Calu3 (cell line): ENCODE measurements around the gene ZNF675. TPM values are rescaled to one million over a fixed set of nuclear protein-coding genes. Genes with fewer than 3 reads are reported as not detected.
A peak's percentile ranks its signal among the peaks of the same experiment; 100 is the strongest.
"Not testable (repeated sequence)": the region's sequence is repeated elsewhere in the genome, so short reads cannot be mapped to it uniquely, and the experiment has no call there.

Experiments used
- Bru-seq: library from RNA; stranded (reverse); fragments of 400-500 nt; gene quantifications from one replicate; lab custom pipeline; 2021; lab: Mats Ljungman, UMichigan
- BruChase-seq, 2 experiments: library from RNA; stranded (reverse); fragments of 400-500 nt; gene quantifications; one replicate each; lab custom pipeline; 2021; lab: Mats Ljungman, UMichigan
- BruUV-seq: library from RNA; stranded (reverse); fragments of 400-500 nt; replicated peaks from 2 replicates; lab custom pipeline; 2021; lab: Mats Ljungman, UMichigan
- CTCF ChIA-PET: fragments of 300-600 bp; sonication (Branson Sonifier 250); formaldehyde crosslinking; loops from one replicate; lab custom pipeline; 2022; ENCODE audit warnings: antibody characterized with exemption; lab: Charles Lee
- DNase-seq: peaks from one replicate; pipeline ENCODE4 v3.0.0; 2022
- H3K27ac Mint-ChIP-seq: one replicate; pipeline ENCODE4 v1.8.0; 2022; ENCODE audit warnings: mixed read lengths; ENCODE audit not compliant: unreplicated experiment
- H3K27me3 Mint-ChIP-seq: one replicate; pipeline ENCODE4 v1.8.0; 2022; ENCODE audit warnings: mixed read lengths; ENCODE audit not compliant: unreplicated experiment
- H3K36me3 Mint-ChIP-seq: one replicate; pipeline ENCODE4 v1.8.0; 2022; ENCODE audit warnings: mild to moderate bottlenecking, moderate library complexity, mixed read lengths; ENCODE audit not compliant: insufficient read depth, unreplicated experiment
- H3K4me1 Mint-ChIP-seq: one replicate; pipeline ENCODE4 v1.8.0; 2022; ENCODE audit warnings: mild to moderate bottlenecking, low read depth, mixed read lengths; ENCODE audit not compliant: unreplicated experiment
- H3K4me3 Mint-ChIP-seq: one replicate; pipeline ENCODE4 v1.8.0; 2022; ENCODE audit warnings: mild to moderate bottlenecking, low read depth, moderate library complexity, mixed read lengths; ENCODE audit not compliant: unreplicated experiment
- H3K9me3 Mint-ChIP-seq: one replicate; pipeline ENCODE4 v1.8.0; 2022; ENCODE audit warnings: low read depth, mixed read lengths; ENCODE audit not compliant: unreplicated experiment
- intact Hi-C: fragments of 100-400 bp; cut with micrococcal nuclease; formaldehyde crosslinking; loops from one replicate; pipeline ENCODE4 v1.10.0; 2022; ENCODE audit not compliant: unreplicated experiment
- long read RNA-seq: library from polyadenylated mRNA; stranded (forward); transcript quantifications from one replicate; pipeline ENCODE4 v2.0.0, GENCODE V29; 2022
- total RNA-seq: library from RNA; stranded (reverse); gene quantifications from 2 replicates; pipeline ENCODE4 v1.2.3, GENCODE V29; 2022
- TF ChIP-seq, protein P1 (sequence below): fragments of 200-600 bp; IDR thresholded peaks from one replicate; pipeline ENCODE4 v1.8.0; 2022; ENCODE audit warnings: antibody characterized with exemption; ENCODE audit not compliant: unreplicated experiment

Gene ZNF675
- total RNA-seq (15.6 and 16.1 TPM in 2 replicates), Bru-seq, nascent RNA (percentile 55 among the genes with signal in this experiment), BruChase-seq, experiment 1, labeled RNA remaining after a 6-hour chase (percentile 40 among the genes with signal in this experiment), BruChase-seq, experiment 2, labeled RNA remaining after a 2-hour chase (percentile 45 among the genes with signal in this experiment)
- long read RNA-seq, transcript ZNF675-201 (4 exons, 2,301 nt) = major isoform, 8 of 8 reads
- long read RNA-seq, partial matches to known transcripts = 0 of 8 reads
- long read RNA-seq, other reads (novel, unspliced or antisense) = 0 of 8 reads

GRCh38 chr19:23686621-23687423, at the start of gene ZNF675:
Gene ZNF675, minus strand, starts transcription at chr19:23687212. Its CDS starts 179 bp downstream, at chr19:23687033.
- no peaks in the 10 kb centered on the region for H3K9me3 Mint-ChIP-seq
- CTCF ChIA-PET = no interaction called here
- H3K4me1 Mint-ChIP-seq = no peaks in the 10 kb centered on the region
- H3K27me3 Mint-ChIP-seq = no peaks in the 10 kb centered on the region
- peak; percentile 87 for DNase-seq
- H3K4me3 Mint-ChIP-seq = peak within 1 kb of the TSS; percentile 98
- BruUV-seq = no TSS peak
- TF ChIP-seq, protein P1, sequence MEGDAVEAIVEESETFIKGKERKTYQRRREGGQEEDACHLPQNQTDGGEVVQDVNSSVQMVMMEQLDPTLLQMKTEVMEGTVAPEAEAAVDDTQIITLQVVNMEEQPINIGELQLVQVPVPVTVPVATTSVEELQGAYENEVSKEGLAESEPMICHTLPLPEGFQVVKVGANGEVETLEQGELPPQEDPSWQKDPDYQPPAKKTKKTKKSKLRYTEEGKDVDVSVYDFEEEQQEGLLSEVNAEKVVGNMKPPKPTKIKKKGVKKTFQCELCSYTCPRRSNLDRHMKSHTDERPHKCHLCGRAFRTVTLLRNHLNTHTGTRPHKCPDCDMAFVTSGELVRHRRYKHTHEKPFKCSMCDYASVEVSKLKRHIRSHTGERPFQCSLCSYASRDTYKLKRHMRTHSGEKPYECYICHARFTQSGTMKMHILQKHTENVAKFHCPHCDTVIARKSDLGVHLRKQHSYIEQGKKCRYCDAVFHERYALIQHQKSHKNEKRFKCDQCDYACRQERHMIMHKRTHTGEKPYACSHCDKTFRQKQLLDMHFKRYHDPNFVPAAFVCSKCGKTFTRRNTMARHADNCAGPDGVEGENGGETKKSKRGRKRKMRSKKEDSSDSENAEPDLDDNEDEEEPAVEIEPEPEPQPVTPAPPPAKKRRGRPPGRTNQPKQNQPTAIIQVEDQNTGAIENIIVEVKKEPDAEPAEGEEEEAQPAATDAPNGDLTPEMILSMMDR = no peak
- H3K36me3 Mint-ChIP-seq = peaks cover 30% of the 10 kb centered on the region
- intact Hi-C loops = loop anchor here (5.0 kb wide), 1 partner anchor 75 kb away; a partner anchor contains a TSS
- peak within 1 kb of the TSS; percentile 94 for H3K27ac Mint-ChIP-seq

DNA sequence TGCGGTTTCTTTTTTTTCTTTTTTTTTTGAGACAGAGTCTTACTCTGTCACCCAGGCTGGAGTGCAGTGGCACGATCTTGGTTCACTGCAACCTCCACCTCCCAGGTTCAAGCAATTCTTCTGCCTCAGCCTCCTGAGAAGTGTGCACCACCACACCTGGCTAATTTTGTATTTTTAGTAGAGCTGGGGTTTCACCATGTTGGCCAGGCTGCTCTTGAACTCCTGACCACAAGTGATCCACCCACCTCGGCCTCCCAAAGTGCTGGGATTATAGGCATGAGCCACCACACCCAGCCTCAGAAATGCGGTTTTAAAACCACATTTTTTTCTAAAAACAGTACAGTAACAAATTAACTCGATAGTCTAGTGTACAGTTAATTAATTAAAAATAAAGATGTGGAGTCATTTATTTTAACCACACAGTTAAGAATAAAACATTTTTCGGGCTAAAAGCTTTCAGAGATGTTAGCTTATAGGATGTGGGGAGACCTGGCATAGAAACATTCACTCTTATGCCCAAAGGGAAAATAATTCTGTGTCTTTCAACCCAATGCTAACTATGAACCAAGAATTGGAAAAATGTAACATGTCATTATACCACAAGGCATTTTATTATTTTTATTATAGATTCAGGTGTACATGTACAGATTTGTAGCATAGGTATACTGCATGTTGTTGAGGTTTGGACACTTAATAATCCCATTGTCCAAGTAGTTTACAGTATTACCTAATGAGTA, 43.9 kb upstream of the ZNF675 start:
- BruUV-seq, H3K4me3 Mint-ChIP-seq, CTCF ChIA-PET, H3K27ac Mint-ChIP-seq, intact Hi-C loops, H3K27me3 Mint-ChIP-seq, DNase-seq, H3K4me1 Mint-ChIP-seq, H3K9me3 Mint-ChIP-seq, H3K36me3 Mint-ChIP-seq: not testable (repeated sequence)

DNA sequence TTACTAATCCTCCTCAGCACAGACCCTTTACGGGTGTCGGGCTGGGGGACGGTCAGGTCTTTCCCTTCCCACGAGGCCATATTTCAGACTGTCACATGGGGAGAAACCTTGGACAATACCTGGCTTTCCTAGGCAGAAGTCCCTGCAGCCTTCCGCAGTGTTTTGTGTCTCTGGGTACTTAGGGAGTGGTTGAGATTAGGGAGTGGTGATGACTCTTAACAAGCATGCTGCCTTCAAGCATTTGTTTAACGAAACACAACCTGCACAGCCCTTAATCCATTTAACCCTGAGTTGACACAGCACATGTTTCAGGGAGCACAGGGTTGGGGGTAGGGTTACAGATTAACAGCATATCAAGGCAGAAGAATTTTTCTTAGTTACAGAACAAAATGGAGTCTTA, 37.1 kb upstream of the ZNF675 start:
- H3K27ac Mint-ChIP-seq, H3K27me3 Mint-ChIP-seq, H3K36me3 Mint-ChIP-seq, intact Hi-C loops, DNase-seq, H3K4me1 Mint-ChIP-seq, CTCF ChIA-PET, BruUV-seq, H3K4me3 Mint-ChIP-seq, H3K9me3 Mint-ChIP-seq: not testable (repeated sequence)

DNA sequence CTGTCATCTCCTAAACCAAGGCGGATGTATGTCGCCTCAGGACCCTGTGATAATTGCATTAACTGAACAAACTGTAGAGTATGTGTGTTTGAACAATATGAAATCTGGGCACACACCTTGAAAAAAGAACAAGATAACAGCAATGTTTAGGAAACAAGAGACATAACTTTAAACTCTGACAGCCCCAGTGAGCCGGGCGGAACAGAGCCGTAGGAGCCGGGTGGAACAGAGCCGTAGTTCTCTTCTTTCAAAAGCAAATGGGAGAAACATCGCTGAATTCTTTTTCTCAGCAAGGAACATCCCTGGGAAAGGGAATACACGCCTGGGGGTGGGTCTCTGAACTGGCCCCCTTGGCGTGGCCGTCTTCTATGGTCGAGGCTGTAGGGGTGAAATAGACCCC, 31.8 kb upstream of the ZNF675 start:
- no peak for DNase-seq
- intact Hi-C loops = no loop called here
- CTCF ChIA-PET = no interaction called here
- H3K27ac Mint-ChIP-seq = no peak overlapping the region
- no peaks in the 10 kb centered on the region for H3K4me1 Mint-ChIP-seq
- no peak overlapping the region for H3K4me3 Mint-ChIP-seq
- H3K9me3 Mint-ChIP-seq = peaks cover 7% of the 10 kb centered on the region
- no peaks in the 10 kb centered on the region for H3K36me3 Mint-ChIP-seq
- TF ChIP-seq, protein P1 = no peak
- BruUV-seq = no TSS peak
- H3K27me3 Mint-ChIP-seq = no peaks in the 10 kb centered on the region

DNA sequence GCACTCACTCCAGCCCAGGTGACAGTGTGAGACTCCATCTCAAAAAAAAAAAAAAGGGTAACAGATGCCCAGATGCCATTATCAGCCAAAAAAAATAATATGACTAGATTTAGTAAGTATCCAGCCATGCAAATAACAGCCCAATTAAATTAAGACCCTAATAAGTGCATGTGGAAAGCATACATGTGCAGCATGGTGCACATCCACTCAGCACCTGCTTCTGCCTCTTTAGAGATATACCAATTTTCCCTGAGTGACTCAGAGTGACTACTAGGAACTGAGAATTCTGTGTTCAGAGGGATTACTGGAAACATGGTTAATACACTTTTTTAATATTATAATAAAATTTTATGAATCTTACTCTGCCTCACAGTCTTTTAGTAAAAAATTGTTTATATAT, 29.8 kb upstream of the ZNF675 start:
- H3K27me3 Mint-ChIP-seq = no peaks in the 10 kb centered on the region
- CTCF ChIA-PET = no interaction called here
- BruUV-seq = no TSS peak
- no peak overlapping the region for H3K27ac Mint-ChIP-seq
- DNase-seq = no peak
- no peaks in the 10 kb centered on the region for H3K4me1 Mint-ChIP-seq
- TF ChIP-seq, protein P1 = no peak
- H3K9me3 Mint-ChIP-seq = peaks cover 7% of the 10 kb centered on the region
- H3K4me3 Mint-ChIP-seq = no peak overlapping the region
- H3K36me3 Mint-ChIP-seq = no peaks in the 10 kb centered on the region
- intact Hi-C loops = no loop called here
